Osteocyte (in vitro differentiated cells): ENCODE measurements around the gene ZNF689. TPM values are rescaled to one million over a fixed set of nuclear protein-coding genes. Genes with fewer than 3 reads are reported as not detected.

Experiments
- DNase-seq: peaks from one replicate; pipeline ENCODE4 v3.0.0; 2021; ENCODE audit warnings: mixed read lengths; ENCODE audit not compliant: unreplicated experiment; ENCODE audit errors: extremely low spot score
- H3K27ac Mint-ChIP-seq: one replicate; pipeline ENCODE4 v1.8.0; 2021; ENCODE audit warnings: mild to moderate bottlenecking, mixed read lengths; ENCODE audit not compliant: unreplicated experiment
- H3K27me3 Mint-ChIP-seq: one replicate; pipeline ENCODE4 v1.8.0; 2021; ENCODE audit warnings: mixed read lengths; ENCODE audit not compliant: unreplicated experiment
- H3K36me3 Mint-ChIP-seq: one replicate; pipeline ENCODE4 v1.8.0; 2021; ENCODE audit warnings: mixed read lengths; ENCODE audit not compliant: unreplicated experiment
- H3K4me1 Mint-ChIP-seq: one replicate; pipeline ENCODE4 v1.8.0; 2021; ENCODE audit warnings: mixed read lengths; ENCODE audit not compliant: unreplicated experiment
- H3K4me3 Mint-ChIP-seq: one replicate; pipeline ENCODE4 v1.8.0; 2021; ENCODE audit warnings: mild to moderate bottlenecking, moderate library complexity, mixed read lengths; ENCODE audit not compliant: unreplicated experiment
- H3K9me3 Mint-ChIP-seq: one replicate; pipeline ENCODE4 v1.8.0; 2021; ENCODE audit warnings: mixed read lengths; ENCODE audit not compliant: unreplicated experiment
- total RNA-seq: library from RNA; stranded (reverse); gene quantifications from 2 replicates; pipeline ENCODE4 v1.2.1, GENCODE V29; 2021
- TF ChIP-seq, protein P1 (sequence below): fragments of 200-600 bp; sonication (generic); IDR thresholded peaks from 2 replicates; pipeline ENCODE4 v1.5.0; 2021; ENCODE audit warnings: antibody characterized with exemption, mild to moderate bottlenecking, moderate library complexity

ZNF689 gene
- total RNA-seq, 1 donor from 2014 or later, result 8.8 TPM

DNA sequence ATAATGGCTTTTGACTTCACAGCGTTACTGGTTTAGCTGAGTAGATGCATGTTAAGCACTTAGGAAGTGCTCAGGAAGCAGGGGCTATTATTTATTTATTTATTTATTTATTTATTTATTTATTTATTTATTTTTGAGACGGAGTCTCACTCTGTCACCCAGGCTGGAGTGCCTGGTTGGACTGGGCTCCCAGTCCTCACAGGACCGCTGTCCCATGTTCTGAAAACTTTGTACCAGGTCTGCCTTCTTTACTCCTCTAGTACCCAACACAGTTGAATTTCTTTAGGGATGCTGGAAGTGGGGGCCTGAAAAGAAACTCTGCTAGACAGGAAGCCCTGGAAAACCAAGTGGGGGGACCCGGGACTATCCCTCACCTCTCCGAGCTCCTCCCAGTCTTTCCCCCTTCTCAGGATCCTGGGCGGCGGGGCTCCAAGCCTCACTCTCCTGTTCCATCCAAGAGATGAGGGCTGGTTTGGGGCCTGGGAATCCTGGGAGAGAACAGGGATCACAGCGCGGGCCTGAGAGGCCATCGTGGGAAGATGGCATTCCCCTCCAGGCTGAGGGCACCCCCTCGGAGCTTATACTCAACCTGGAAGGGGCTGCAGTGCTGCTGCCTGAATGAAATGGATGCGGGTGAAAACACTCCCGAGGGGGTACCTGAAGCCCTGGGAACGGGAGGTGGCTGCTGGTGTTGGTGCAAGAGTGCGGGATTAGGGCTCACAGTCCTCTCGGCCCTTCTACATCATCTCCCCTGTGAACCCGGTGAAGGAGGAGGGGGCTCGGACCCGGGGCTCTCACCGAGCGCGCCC is 39.3 kb downstream of the ZNF689 start:
- H3K4me1 Mint-ChIP-seq, result peaks cover 19% of the 10 kb centered on the region
- H3K36me3 Mint-ChIP-seq, result no peaks in the 10 kb centered on the region
- H3K9me3 Mint-ChIP-seq, result no peaks in the 10 kb centered on the region
- no peak for DNase-seq
- TF ChIP-seq, protein P1, sequence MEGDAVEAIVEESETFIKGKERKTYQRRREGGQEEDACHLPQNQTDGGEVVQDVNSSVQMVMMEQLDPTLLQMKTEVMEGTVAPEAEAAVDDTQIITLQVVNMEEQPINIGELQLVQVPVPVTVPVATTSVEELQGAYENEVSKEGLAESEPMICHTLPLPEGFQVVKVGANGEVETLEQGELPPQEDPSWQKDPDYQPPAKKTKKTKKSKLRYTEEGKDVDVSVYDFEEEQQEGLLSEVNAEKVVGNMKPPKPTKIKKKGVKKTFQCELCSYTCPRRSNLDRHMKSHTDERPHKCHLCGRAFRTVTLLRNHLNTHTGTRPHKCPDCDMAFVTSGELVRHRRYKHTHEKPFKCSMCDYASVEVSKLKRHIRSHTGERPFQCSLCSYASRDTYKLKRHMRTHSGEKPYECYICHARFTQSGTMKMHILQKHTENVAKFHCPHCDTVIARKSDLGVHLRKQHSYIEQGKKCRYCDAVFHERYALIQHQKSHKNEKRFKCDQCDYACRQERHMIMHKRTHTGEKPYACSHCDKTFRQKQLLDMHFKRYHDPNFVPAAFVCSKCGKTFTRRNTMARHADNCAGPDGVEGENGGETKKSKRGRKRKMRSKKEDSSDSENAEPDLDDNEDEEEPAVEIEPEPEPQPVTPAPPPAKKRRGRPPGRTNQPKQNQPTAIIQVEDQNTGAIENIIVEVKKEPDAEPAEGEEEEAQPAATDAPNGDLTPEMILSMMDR, result no peak
- peak overlapping the region; percentile 90 for H3K4me3 Mint-ChIP-seq
- H3K27me3 Mint-ChIP-seq, result peaks cover 3% of the 10 kb centered on the region
- H3K27ac Mint-ChIP-seq, result peak overlapping the region; percentile 98

DNA sequence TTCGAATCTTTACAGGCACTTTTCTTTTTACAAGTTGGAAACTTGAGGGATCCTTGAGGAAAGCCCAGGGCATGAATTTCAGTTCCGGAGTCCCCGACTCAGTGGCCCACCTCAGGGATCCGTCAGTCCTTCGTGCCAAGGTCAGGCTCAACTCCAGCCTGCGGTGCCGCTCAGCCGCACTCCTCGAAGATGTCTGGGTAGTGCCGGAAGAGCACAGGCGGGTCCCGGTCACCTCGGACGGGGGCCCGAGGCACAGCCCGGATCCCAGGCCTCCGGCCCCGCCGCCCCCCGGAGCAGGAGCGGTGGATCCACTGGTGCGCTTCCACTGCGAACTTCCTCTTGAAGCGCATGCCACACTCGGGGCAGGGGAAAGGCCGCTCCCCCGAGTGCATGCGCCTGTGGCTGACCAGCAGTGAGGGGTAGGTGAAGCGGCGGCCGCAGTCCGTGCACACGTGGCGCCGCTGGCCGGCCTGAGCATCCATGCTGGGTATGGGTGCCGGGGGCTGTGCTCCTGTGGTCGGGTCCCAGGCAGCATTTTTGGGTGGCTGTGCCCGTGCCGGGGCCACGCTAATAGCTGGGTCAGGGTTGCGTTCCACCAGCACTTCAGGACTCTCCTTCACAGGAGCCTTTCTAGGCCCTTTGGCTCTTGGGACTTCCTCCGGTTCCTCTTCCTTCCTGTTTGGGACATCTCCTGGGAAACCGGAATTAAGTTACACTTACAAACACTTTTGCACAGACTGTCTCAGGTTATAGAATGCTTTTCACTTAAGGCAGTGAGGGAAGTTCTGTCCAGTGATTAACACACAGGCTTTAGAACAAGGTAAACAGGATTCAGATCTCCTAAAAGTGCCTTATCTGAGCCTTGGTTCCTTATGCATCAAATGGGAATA is 40.2 kb downstream of the ZNF689 start:
- TF ChIP-seq, protein P1, result no peak
- Mint-ChIP-seq H3K4me3 (no peak overlapping the region), H3K36me3 (no peaks in the 10 kb centered on the region), H3K4me1 (peaks cover 19% of the 10 kb centered on the region), H3K27ac (peak overlapping the region; percentile 98), H3K27me3 (peaks cover 3% of the 10 kb centered on the region), H3K9me3 (no peaks in the 10 kb centered on the region)
- no peak for DNase-seq

DNA sequence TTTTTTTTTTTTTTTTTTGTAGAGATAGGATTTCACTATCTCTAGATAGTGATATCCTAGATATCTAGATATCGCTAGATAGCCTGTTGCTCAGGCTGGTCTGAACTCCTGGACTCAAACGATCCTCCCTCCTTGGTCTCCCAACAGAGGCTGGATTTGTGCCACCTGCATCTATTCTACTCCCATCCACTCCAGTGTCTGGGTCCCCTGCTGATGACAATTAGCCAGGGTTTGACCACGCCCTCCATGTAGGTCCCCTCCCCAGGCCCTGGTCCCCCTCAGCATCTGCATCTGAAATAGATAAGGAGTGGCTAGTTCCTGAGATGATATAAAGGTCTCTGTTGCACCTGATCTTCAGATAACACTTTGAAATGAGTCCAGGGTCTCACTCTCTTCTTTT is 40.9 kb downstream of the ZNF689 start:
- Mint-ChIP-seq H3K4me1 (peaks cover 19% of the 10 kb centered on the region), H3K4me3 (no peak overlapping the region), H3K9me3 (no peaks in the 10 kb centered on the region), H3K27me3 (peaks cover 3% of the 10 kb centered on the region), H3K27ac (no peak overlapping the region), H3K36me3 (no peaks in the 10 kb centered on the region)
- TF ChIP-seq, protein P1, result no peak
- no peak for DNase-seq

DNA sequence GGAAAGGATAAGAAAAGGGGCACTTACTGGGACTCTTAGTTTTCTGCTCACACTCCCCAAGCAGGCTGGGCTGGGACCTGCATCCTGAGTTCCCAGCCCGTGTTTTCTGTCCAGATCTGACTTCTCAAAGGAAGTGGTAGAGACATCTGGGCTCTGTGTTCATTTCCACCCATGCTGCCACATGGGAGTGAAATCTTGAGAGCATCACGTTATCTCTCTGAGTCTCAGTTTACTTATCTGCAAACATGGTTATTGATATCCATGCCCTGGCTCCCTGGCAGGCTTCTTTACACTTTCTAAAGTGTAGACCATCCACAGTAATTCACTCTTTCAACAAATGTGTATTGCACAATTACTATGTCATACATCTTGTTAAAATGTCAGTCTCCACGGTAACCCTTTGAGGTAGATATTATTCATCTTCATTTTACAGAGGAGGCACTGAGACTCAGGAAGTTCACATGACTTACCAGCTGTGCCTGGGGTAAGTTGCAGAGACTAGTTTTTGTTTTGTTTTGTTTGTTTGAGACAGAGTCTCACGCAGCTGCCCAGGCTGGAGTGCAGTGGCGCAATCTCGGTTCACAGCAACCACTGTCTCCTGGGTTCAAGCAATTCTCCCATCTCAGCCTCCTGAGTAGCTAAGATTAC is 42.1 kb downstream of the ZNF689 start:
- Mint-ChIP-seq H3K4me1 (peaks cover 14% of the 10 kb centered on the region), H3K9me3 (no peaks in the 10 kb centered on the region), H3K36me3 (no peaks in the 10 kb centered on the region), H3K4me3 (no peak overlapping the region), H3K27ac (no peak overlapping the region), H3K27me3 (peaks cover 3% of the 10 kb centered on the region)
- TF ChIP-seq, protein P1, result no peak
- DNase-seq, result no peak
